Left hindlimb (tissue), 1 donor: ENCODE results near the gene CARD19.

Experiments used
- DNase-seq: peaks from one replicate; pipeline ENCODE4 v3.0.0-alpha.2; 2018

CARD19 gene

GRCh38 chr9:93096131-93096802 is at the start of gene CARD19:
Gene CARD19 (plus strand): TSS chr9:93096217. CDS start chr9:93096346, 129 bp downstream.
- peak; percentile 78 for DNase-seq

GRCh38 chr9:93048566-93049448 is 47.2 kb upstream of the CARD19 start:
- no peak for DNase-seq

GRCh38 chr9:93049491-93049890 is 46.5 kb upstream of the CARD19 start:
- no peak for DNase-seq

GRCh38 chr9:93050231-93050630 is 45.8 kb upstream of the CARD19 start:
- DNase-seq = no peak

- peak; percentile 69 for DNase-seq
Observed at GRCh38 chr9:93051680-93052089, 44.3 kb upstream of the CARD19 start.

GRCh38 chr9:93052791-93053540 is 43.1 kb upstream of the CARD19 start:
- DNase-seq = no peak

GRCh38 chr9:93053781-93054331 is 42.2 kb upstream of the CARD19 start:
- no peak for DNase-seq

GRCh38 chr9:93054758-93055704 is 41.0 kb upstream of the CARD19 start:
- DNase-seq = no peak

- DNase-seq = no peak
Observed at GRCh38 chr9:93057042-93057702, 38.8 kb upstream of the CARD19 start.

GRCh38 chr9:93057703-93058354 is 38.2 kb upstream of the CARD19 start:
- no peak for DNase-seq

GRCh38 chr9:93058355-93059010 is 37.5 kb upstream of the CARD19 start, which contains the start of gene SUSD3:
Gene SUSD3 (plus strand): TSS chr9:93058701. CDS start chr9:93058743, 42 bp downstream.
- peak; percentile 74 for DNase-seq

- no peak for DNase-seq
Observed at GRCh38 chr9:93059011-93059714, 36.9 kb upstream of the CARD19 start.

- DNase-seq = no peak
Observed at GRCh38 chr9:93059715-93060578, 36.1 kb upstream of the CARD19 start.

GRCh38 chr9:93060746-93061259 is 35.2 kb upstream of the CARD19 start:
- no peak for DNase-seq

GRCh38 chr9:93061260-93061751 is 34.7 kb upstream of the CARD19 start:
- no peak for DNase-seq

- no peak for DNase-seq
Observed at GRCh38 chr9:93061791-93062763, 33.9 kb upstream of the CARD19 start.
